ENCODE measurements around the gene FKBP2. TPM values are rescaled to one million over a fixed set of nuclear protein-coding genes. Genes with fewer than 3 reads are reported as not detected.

FKBP2 gene
- total and polyA plus RNA-seq, 2 experiments from 2014 or later: 40.7 to 188 TPM

GRCh38 chr11:64291262-64291751, 50.4 kb downstream of the FKBP2 start, which contains the start of gene KCNK4:
Gene KCNK4, plus strand, starts transcription at chr11:64291302. Its CDS starts 1,717 bp downstream, at chr11:64293019.
- no peak for TF ChIP-seq EZH2 (IDR thresholded peaks at IDR 0.05; ENCODE audit: insufficient read depth, poor library complexity, severe bottlenecking)
- TF ChIP-seq EZH2phosphoT487 (IDR thresholded peaks at IDR 0.05; ENCODE audit: insufficient read depth, low read depth): no peak
- Histone ChIP-seq H3K9me3 (ENCODE audit: low read depth) (no peaks in the 10 kb centered on the region), H4K20me1 (ENCODE audit: insufficient read depth) (no peaks in the 10 kb centered on the region), H3K27me3 (replicated peaks; ENCODE audit: insufficient read depth) (peaks cover 20% of the 10 kb centered on the region), H3K27ac (no peak within 1 kb of the TSS), H3K9me2 (ENCODE audit: insufficient read depth) (no peaks in the 10 kb centered on the region), H3K79me2 (ENCODE audit: insufficient read depth) (0 out of 2 replicates have a peak, but pooled peaks cover 6% of the 10 kb centered on the region), H3K36me3 (ENCODE audit: low read depth) (no peaks in the 10 kb centered on the region), H2AFZ (no peak within 1 kb of the TSS), H3K9ac (no peak within 1 kb of the TSS), H3F3A (ENCODE audit: insufficient read depth) (no peaks in the 10 kb centered on the region), H3K4me3 (peak within 1 kb of the TSS; percentile 58), H3K4me2 (ENCODE audit: unreplicated experiment) (peak within 1 kb of the TSS; percentile 45), H3K4me1 (ENCODE audit: insufficient read depth) (0 out of 2 replicates have a peak, but pooled peaks cover 2% of the 10 kb centered on the region)
- in situ Hi-C loops (cut with MboI): no loop called here
- no peak for DNase-seq
- 8 to 20% methylated on average over 24 to 42 of the region's 45 CpGs for WGBS, 2 experiments (ENCODE audit: low coverage in 1 of 2, low lambda C conversion rate in 2 of 2, missing lambda C conversion rate in 2 of 2)

- 0 out of 2 replicates have a peak, but pooled peaks cover 6% of the 10 kb centered on the region for H3K79me2 ChIP-seq (ENCODE audit: insufficient read depth)
- DNase-seq: peak; percentile 42
- H3K27ac ChIP-seq: no peak overlapping the region
- peak overlapping the region; percentile 45 for H3K4me2 ChIP-seq (ENCODE audit: unreplicated experiment)
- H4K20me1 ChIP-seq (ENCODE audit: insufficient read depth): no peaks in the 10 kb centered on the region
- peaks cover 20% of the 10 kb centered on the region for H3K27me3 ChIP-seq (replicated peaks; ENCODE audit: insufficient read depth)
- TF ChIP-seq EZH2phosphoT487 (IDR thresholded peaks at IDR 0.05; ENCODE audit: insufficient read depth, low read depth) (no peak; the same call in 1 of the 2 replicates), EZH2 (IDR thresholded peaks at IDR 0.05; ENCODE audit: insufficient read depth, poor library complexity, severe bottlenecking) (peak; percentile 87)
- no peaks in the 10 kb centered on the region for H3K9me2 ChIP-seq (ENCODE audit: insufficient read depth)
- no peak overlapping the region for H3K9ac ChIP-seq
- no peak overlapping the region for H2AFZ ChIP-seq
- H3K4me3 ChIP-seq: peak overlapping the region; percentile 58
- no peaks in the 10 kb centered on the region for H3K36me3 ChIP-seq (ENCODE audit: low read depth)
- H3K4me1 ChIP-seq (ENCODE audit: insufficient read depth): 0 out of 2 replicates have a peak, but pooled peaks cover 2% of the 10 kb centered on the region
- no peaks in the 10 kb centered on the region for H3F3A ChIP-seq (ENCODE audit: insufficient read depth)
- H3K9me3 ChIP-seq (ENCODE audit: low read depth): no peaks in the 10 kb centered on the region
- WGBS, 2 experiments (ENCODE audit: low coverage in 1 of 2, low lambda C conversion rate in 2 of 2, missing lambda C conversion rate in 2 of 2): 1 to 3% methylated on average over 51 to 54 of the region's 96 CpGs
- in situ Hi-C loops (cut with MboI): no loop called here
Measured at GRCh38 chr11:64291752-64292459, 51.0 kb downstream of the FKBP2 start.

- no peak overlapping the region for H3K9ac ChIP-seq
- H3K9me2 ChIP-seq (ENCODE audit: insufficient read depth): no peaks in the 10 kb centered on the region
- in situ Hi-C loops (cut with MboI): no loop called here
- no peaks in the 10 kb centered on the region for H3K36me3 ChIP-seq (ENCODE audit: low read depth)
- no peaks in the 10 kb centered on the region for H3K9me3 ChIP-seq (ENCODE audit: low read depth)
- peak overlapping the region; percentile 58 for H3K4me3 ChIP-seq
- TF ChIP-seq EZH2 (IDR thresholded peaks at IDR 0.05; ENCODE audit: insufficient read depth, poor library complexity, severe bottlenecking): peak; percentile 81
- no peak for TF ChIP-seq EZH2phosphoT487 (IDR thresholded peaks at IDR 0.05; ENCODE audit: insufficient read depth, low read depth)
- no peak overlapping the region for H3K27ac ChIP-seq
- H2AFZ ChIP-seq: no peak overlapping the region
- H3K4me2 ChIP-seq (ENCODE audit: unreplicated experiment): peak overlapping the region; percentile 45
- H4K20me1 ChIP-seq (ENCODE audit: insufficient read depth): no peaks in the 10 kb centered on the region
- H3K79me2 ChIP-seq (ENCODE audit: insufficient read depth): no peaks in the 10 kb centered on the region
- 51 to 64% methylated on average over 14 to 35 of the region's 42 CpGs for WGBS, 2 experiments (ENCODE audit: low coverage in 1 of 2, low lambda C conversion rate in 2 of 2, missing lambda C conversion rate in 2 of 2)
- peaks cover 20% of the 10 kb centered on the region for H3K27me3 ChIP-seq (replicated peaks; ENCODE audit: insufficient read depth)
- no peak for DNase-seq
- no peaks in the 10 kb centered on the region for H3F3A ChIP-seq (ENCODE audit: insufficient read depth)
- 0 out of 2 replicates have a peak, but pooled peaks cover 2% of the 10 kb centered on the region for H3K4me1 ChIP-seq (ENCODE audit: insufficient read depth)
Measured at GRCh38 chr11:64292460-64293254, 51.8 kb downstream of the FKBP2 start.

Other genes starting within 250 kb of the FKBP2 start
- 0.22 TPM in 1 of 2 replicates, not detected in the other for gene FLRT1, start 205.2 kb upstream of the FKBP2 start, total RNA-seq (2014; rRNA removed; shearing (Covaris generic))
- gene FLRT1, start 205.2 kb upstream of the FKBP2 start, polyA plus RNA-seq (2016; fragmentation: Nextera tagmentation; extraction: Ambion mirVana): 0.09 TPM in 1 of 2 replicates, not detected in the other
- gene MACROD1, start 75.0 kb upstream of the FKBP2 start, total RNA-seq (2014; rRNA removed; shearing (Covaris generic)): 21.0 and 403 TPM in 2 replicates
- gene MACROD1, start 75.0 kb upstream of the FKBP2 start, polyA plus RNA-seq (2016; fragmentation: Nextera tagmentation; extraction: Ambion mirVana): 18.6 and 21.2 TPM in 2 replicates
- gene STIP1, start 54.9 kb upstream of the FKBP2 start, total RNA-seq (2014; rRNA removed; shearing (Covaris generic)): 115 and 123 TPM in 2 replicates
- 128 and 132 TPM in 2 replicates for gene STIP1, start 54.9 kb upstream of the FKBP2 start, polyA plus RNA-seq (2016; fragmentation: Nextera tagmentation; extraction: Ambion mirVana)
- 0.51 and 3.9 TPM in 2 replicates for gene FERMT3, start 34.4 kb upstream of the FKBP2 start, total RNA-seq (2014; rRNA removed; shearing (Covaris generic))
- 1.5 and 2.5 TPM in 2 replicates for gene FERMT3, start 34.4 kb upstream of the FKBP2 start, polyA plus RNA-seq (2016; fragmentation: Nextera tagmentation; extraction: Ambion mirVana)
- gene TRPT1, start 14.9 kb upstream of the FKBP2 start, total RNA-seq (2014; rRNA removed; shearing (Covaris generic)): 53.7 and 66.0 TPM in 2 replicates
- 50.7 and 54.7 TPM in 2 replicates for gene TRPT1, start 14.9 kb upstream of the FKBP2 start, polyA plus RNA-seq (2016; fragmentation: Nextera tagmentation; extraction: Ambion mirVana)
- 75.9 and 97.9 TPM in 2 replicates for gene NUDT22, start 14.8 kb upstream of the FKBP2 start, total RNA-seq (2014; rRNA removed; shearing (Covaris generic))
- gene NUDT22, start 14.8 kb upstream of the FKBP2 start, polyA plus RNA-seq (2016; fragmentation: Nextera tagmentation; extraction: Ambion mirVana): 74.5 and 78.9 TPM in 2 replicates
- gene DNAJC4, start 10.5 kb upstream of the FKBP2 start, total RNA-seq (2014; rRNA removed; shearing (Covaris generic)): 2.7 and 11.0 TPM in 2 replicates
- gene DNAJC4, start 10.5 kb upstream of the FKBP2 start, polyA plus RNA-seq (2016; fragmentation: Nextera tagmentation; extraction: Ambion mirVana): 33.4 and 34.7 TPM in 2 replicates
- 17.7 and 27.8 TPM in 2 replicates for gene VEGFB, start 6.5 kb upstream of the FKBP2 start, total RNA-seq (2014; rRNA removed; shearing (Covaris generic))
- 21.6 and 22.6 TPM in 2 replicates for gene VEGFB, start 6.5 kb upstream of the FKBP2 start, polyA plus RNA-seq (2016; fragmentation: Nextera tagmentation; extraction: Ambion mirVana)
- gene PPP1R14B, start 5.8 kb downstream of the FKBP2 start, total RNA-seq (2014; rRNA removed; shearing (Covaris generic)): 231 and 239 TPM in 2 replicates
- 115 and 150 TPM in 2 replicates for gene PPP1R14B, start 5.8 kb downstream of the FKBP2 start, polyA plus RNA-seq (2016; fragmentation: Nextera tagmentation; extraction: Ambion mirVana)
- 32.7 and 41.7 TPM in 2 replicates for gene PLCB3, start 10.4 kb downstream of the FKBP2 start, total RNA-seq (2014; rRNA removed; shearing (Covaris generic))
- 6.5 and 7.5 TPM in 2 replicates for gene PLCB3, start 10.4 kb downstream of the FKBP2 start, polyA plus RNA-seq (2016; fragmentation: Nextera tagmentation; extraction: Ambion mirVana)
- 94.8 and 170 TPM in 2 replicates for gene BAD, start 43.6 kb downstream of the FKBP2 start, total RNA-seq (2014; rRNA removed; shearing (Covaris generic))
- gene BAD, start 43.6 kb downstream of the FKBP2 start, polyA plus RNA-seq (2016; fragmentation: Nextera tagmentation; extraction: Ambion mirVana): 146 and 159 TPM in 2 replicates
- gene GPR137, start 44.8 kb downstream of the FKBP2 start, total RNA-seq (2014; rRNA removed; shearing (Covaris generic)): 20.9 and 37.6 TPM in 2 replicates
- 35.7 and 37.0 TPM in 2 replicates for gene GPR137, start 44.8 kb downstream of the FKBP2 start, polyA plus RNA-seq (2016; fragmentation: Nextera tagmentation; extraction: Ambion mirVana)
- not detected in 2 replicates for gene KCNK4, start 50.2 kb downstream of the FKBP2 start, total RNA-seq (2014; rRNA removed; shearing (Covaris generic))
- 0.13 TPM in 1 of 2 replicates, not detected in the other for gene KCNK4, start 50.2 kb downstream of the FKBP2 start, polyA plus RNA-seq (2016; fragmentation: Nextera tagmentation; extraction: Ambion mirVana)
- gene CATSPERZ, start 59.3 kb downstream of the FKBP2 start, total RNA-seq (2014; rRNA removed; shearing (Covaris generic)): not detected in 2 replicates
- gene CATSPERZ, start 59.3 kb downstream of the FKBP2 start, polyA plus RNA-seq (2016; fragmentation: Nextera tagmentation; extraction: Ambion mirVana): not detected in 2 replicates
- gene ESRRA, start 64.4 kb downstream of the FKBP2 start, total RNA-seq (2014; rRNA removed; shearing (Covaris generic)): 38.6 and 41.9 TPM in 2 replicates
- 17.2 and 18.1 TPM in 2 replicates for gene ESRRA, start 64.4 kb downstream of the FKBP2 start, polyA plus RNA-seq (2016; fragmentation: Nextera tagmentation; extraction: Ambion mirVana)
- 161 and 183 TPM in 2 replicates for gene TRMT112, start 76.5 kb downstream of the FKBP2 start, total RNA-seq (2014; rRNA removed; shearing (Covaris generic))
- 269 and 282 TPM in 2 replicates for gene TRMT112, start 76.5 kb downstream of the FKBP2 start, polyA plus RNA-seq (2016; fragmentation: Nextera tagmentation; extraction: Ambion mirVana)
- 243 and 260 TPM in 2 replicates for gene PRDX5, start 77.0 kb downstream of the FKBP2 start, total RNA-seq (2014; rRNA removed; shearing (Covaris generic))
- gene PRDX5, start 77.0 kb downstream of the FKBP2 start, polyA plus RNA-seq (2016; fragmentation: Nextera tagmentation; extraction: Ambion mirVana): 436 and 451 TPM in 2 replicates
- gene CCDC88B, start 99.1 kb downstream of the FKBP2 start, total RNA-seq (2014; rRNA removed; shearing (Covaris generic)): 1.8 TPM in 2 replicates
- gene CCDC88B, start 99.1 kb downstream of the FKBP2 start, polyA plus RNA-seq (2016; fragmentation: Nextera tagmentation; extraction: Ambion mirVana): 2.6 and 3.1 TPM in 2 replicates
- 61.0 and 81.8 TPM in 2 replicates for gene RPS6KA4, start 118.1 kb downstream of the FKBP2 start, total RNA-seq (2014; rRNA removed; shearing (Covaris generic))
- 12.2 and 13.6 TPM in 2 replicates for gene RPS6KA4, start 118.1 kb downstream of the FKBP2 start, polyA plus RNA-seq (2016; fragmentation: Nextera tagmentation; extraction: Ambion mirVana)